Tibial artery (tissue), 4 donors: ENCODE data around the gene UBR7.

ENCODE experiments used
- DNase-seq, 2 donors: peaks; one replicate each; pipeline ENCODE4 v3.0.0-alpha.2; 2019
- H3K27ac ChIP-seq, 2 donors: fragments of 200-600 bp; sonication (generic) in 1 of 2; 1 replicate in 1 of 2; 2 replicates in 1 of 2; pipeline ENCODE4 v1.5.1; 2018 to 2019; ENCODE audit warnings: mild to moderate bottlenecking in 1 of 2
- H3K27me3 ChIP-seq, 2 donors: fragments of 200-600 bp; sonication (generic) in 1 of 2; one replicate each; pipeline versions ENCODE4 v1.5.1 to v1.6.0; 2016 to 2019
- H3K36me3 ChIP-seq, 3 donors: fragments of 200-600 bp; sonication (generic) in 2 of 3; one replicate each; pipeline ENCODE4 v1.5.1; 2016 to 2019; ENCODE audit warnings: mild to moderate bottlenecking in 2 of 3
- H3K4me1 ChIP-seq, 4 donors: fragments of 200-600 bp; sonication (generic) in 2 of 4; 1 replicate in 3 of 4; 2 replicates in 1 of 4; pipeline ENCODE4 v1.5.1; 2016 to 2019
- H3K4me3 ChIP-seq, 2 donors: fragments of 200-600 bp; sonication (generic) in 1 of 2; 1 replicate in 1 of 2; 2 replicates in 1 of 2; pipeline ENCODE4 v1.5.1; 2018 to 2019; ENCODE audit warnings: mild to moderate bottlenecking in 2 of 2
- H3K9me3 ChIP-seq, 3 donors: fragments of 200-600 bp; sonication (generic) in 1 of 3; one replicate each; pipeline ENCODE4 v1.5.1; 2016 to 2019
- intact Hi-C: fragments of 100-400 bp; cut with DNase I; formaldehyde crosslinking; loops from one replicate; pipeline ENCODE4 v1.15.0; 2023; ENCODE audit warnings: low total_unique reads
- TF ChIP-seq, protein P1 (sequence below), 2 experiments: fragments of 200-600 bp in 1 of 2; fragments of 450-650 bp in 1 of 2; IDR thresholded peaks; one replicate each; pipeline ENCODE4 v1.5.1; 2017 to 2019; ENCODE audit warnings: antibody characterized with exemption in 2 of 2, mild to moderate bottlenecking in 1 of 2, moderate library complexity in 1 of 2

Gene UBR7

DNA sequence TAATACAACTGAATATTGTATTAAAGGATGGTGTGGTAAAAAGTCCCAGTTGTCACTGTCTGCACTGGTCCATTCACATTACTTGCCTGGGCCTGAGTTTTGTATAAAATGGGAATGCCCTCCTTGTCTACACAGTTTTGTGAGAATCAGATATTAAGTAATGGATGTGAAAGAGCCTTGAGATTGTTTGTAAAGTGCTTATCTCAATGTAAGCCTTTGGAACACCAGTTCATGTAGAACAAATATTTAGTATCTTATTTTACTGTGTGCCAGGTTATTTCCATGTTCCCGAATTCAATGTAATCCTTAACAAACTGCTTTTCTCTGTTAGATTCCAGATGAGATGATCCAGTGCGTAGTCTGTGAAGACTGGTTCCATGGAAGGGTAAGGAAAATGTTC, 7.5 kb downstream of the UBR7 start:
- Histone ChIP-seq H3K4me1 (peaks cover 0 to 1% (median 0%) of the 10 kb centered on the region in 4 donors), H3K36me3 (peaks cover 69 to 89% (median 73%) of the 10 kb centered on the region in 3 donors), H3K4me3 (no peak overlapping the region), H3K9me3 (no peaks in the 10 kb centered on the region), H3K27ac (no peak overlapping the region), H3K27me3 (no peaks in the 10 kb centered on the region)
- intact Hi-C loops, result no loop called here
- TF ChIP-seq, protein P1, sequence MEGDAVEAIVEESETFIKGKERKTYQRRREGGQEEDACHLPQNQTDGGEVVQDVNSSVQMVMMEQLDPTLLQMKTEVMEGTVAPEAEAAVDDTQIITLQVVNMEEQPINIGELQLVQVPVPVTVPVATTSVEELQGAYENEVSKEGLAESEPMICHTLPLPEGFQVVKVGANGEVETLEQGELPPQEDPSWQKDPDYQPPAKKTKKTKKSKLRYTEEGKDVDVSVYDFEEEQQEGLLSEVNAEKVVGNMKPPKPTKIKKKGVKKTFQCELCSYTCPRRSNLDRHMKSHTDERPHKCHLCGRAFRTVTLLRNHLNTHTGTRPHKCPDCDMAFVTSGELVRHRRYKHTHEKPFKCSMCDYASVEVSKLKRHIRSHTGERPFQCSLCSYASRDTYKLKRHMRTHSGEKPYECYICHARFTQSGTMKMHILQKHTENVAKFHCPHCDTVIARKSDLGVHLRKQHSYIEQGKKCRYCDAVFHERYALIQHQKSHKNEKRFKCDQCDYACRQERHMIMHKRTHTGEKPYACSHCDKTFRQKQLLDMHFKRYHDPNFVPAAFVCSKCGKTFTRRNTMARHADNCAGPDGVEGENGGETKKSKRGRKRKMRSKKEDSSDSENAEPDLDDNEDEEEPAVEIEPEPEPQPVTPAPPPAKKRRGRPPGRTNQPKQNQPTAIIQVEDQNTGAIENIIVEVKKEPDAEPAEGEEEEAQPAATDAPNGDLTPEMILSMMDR (IDR thresholded peaks at IDR 0.05), result no peak
- no peak for DNase-seq

DNA sequence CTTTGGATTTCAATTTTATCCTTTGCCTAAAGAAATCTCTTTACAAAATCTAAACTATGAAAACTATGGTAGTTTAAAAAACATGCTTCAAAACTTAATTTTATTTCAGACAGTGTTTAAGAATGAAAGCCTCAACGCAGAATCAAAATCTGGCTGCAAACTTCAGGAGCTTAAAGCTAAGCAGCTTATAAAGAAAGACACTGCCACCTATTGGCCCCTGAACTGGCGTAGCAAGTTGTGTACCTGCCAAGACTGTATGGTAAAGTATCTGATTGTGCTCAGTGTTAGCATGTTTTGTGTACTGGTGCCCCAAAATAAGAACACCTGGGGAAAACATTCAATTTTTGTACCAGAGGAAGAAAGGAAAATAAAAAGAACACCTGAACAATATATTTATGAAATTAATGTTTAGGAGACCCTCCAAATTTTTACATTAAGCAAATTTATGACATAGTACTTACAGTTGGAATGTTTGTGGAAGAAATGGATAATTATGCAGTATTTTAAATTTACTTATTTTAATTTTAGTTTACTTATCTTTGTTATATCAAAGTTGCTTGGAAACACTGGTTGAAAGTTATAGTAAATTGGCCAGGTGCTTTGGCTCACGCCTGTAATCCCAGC, 12.2 kb downstream of the UBR7 start:
- Histone ChIP-seq H3K4me3 (no peak overlapping the region), H3K9me3 (no peaks in the 10 kb centered on the region), H3K4me1 (no peaks in the 10 kb centered on the region), H3K36me3 (peaks cover 82 to 98% (median 87%) of the 10 kb centered on the region in 3 donors), H3K27ac (no peak overlapping the region), H3K27me3 (no peaks in the 10 kb centered on the region)
- TF ChIP-seq, protein P1 (IDR thresholded peaks at IDR 0.05), result no peak
- intact Hi-C loops, result no loop called here
- no peak for DNase-seq

DNA sequence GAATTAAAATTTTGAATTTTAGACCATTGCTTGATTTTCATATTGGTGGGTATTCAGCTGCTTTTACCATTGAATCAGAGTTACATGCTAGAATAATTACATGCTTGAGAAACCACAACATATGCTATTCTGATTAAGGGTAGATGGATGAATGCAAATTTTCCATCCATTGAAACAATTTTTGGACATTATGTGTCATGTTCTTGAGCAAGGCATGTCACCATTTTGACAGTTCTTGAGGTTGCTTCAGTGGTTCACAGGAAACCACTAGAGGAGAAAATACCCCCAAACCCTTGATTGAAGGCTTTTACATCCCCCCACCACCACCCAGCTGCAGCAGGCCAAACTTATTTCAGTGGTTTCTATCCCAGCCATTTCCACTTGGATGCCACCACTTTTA, 13.5 kb downstream of the UBR7 start:
- no peak for DNase-seq
- peaks cover 74 to 98% (median 86%) of the 10 kb centered on the region in 3 donors for H3K36me3 ChIP-seq
- no peaks in the 10 kb centered on the region for H3K27me3 ChIP-seq
- H3K9me3 ChIP-seq, result no peaks in the 10 kb centered on the region
- intact Hi-C loops, result no loop called here
- no peaks in the 10 kb centered on the region for H3K4me1 ChIP-seq
- TF ChIP-seq, protein P1 (IDR thresholded peaks at IDR 0.05), result no peak
- no peak overlapping the region for H3K4me3 ChIP-seq
- H3K27ac ChIP-seq, result no peak overlapping the region

DNA sequence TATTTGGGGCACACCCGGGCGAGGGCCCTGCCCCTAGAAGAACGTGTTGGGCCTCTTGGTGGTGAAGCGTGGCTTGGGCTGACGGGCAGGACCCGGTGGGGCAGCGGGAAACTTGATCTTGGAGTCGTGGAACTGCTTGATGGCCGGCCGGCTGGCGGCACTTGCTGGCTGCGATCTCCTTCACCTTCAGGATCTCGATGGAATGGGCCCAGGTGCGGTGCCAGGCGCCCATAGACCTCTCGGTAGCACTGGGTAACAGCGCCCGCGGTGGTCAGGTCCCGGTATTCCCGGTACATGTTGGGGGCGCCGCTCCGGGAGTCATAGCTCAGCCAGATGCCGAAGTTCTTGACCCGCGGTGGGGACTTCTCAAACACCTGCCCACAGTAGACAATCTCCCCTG, 16.5 kb downstream of the UBR7 start:
- H3K9me3 ChIP-seq, result no peaks in the 10 kb centered on the region
- intact Hi-C loops, result no loop called here
- no peak for DNase-seq
- TF ChIP-seq, protein P1 (IDR thresholded peaks at IDR 0.05), result no peak
- no peak overlapping the region for H3K27ac ChIP-seq
- no peak overlapping the region for H3K4me3 ChIP-seq
- H3K36me3 ChIP-seq, result peaks cover 69 to 98% (median 83%) of the 10 kb centered on the region in 3 donors
- no peaks in the 10 kb centered on the region for H3K27me3 ChIP-seq
- H3K4me1 ChIP-seq, result no peaks in the 10 kb centered on the region

DNA sequence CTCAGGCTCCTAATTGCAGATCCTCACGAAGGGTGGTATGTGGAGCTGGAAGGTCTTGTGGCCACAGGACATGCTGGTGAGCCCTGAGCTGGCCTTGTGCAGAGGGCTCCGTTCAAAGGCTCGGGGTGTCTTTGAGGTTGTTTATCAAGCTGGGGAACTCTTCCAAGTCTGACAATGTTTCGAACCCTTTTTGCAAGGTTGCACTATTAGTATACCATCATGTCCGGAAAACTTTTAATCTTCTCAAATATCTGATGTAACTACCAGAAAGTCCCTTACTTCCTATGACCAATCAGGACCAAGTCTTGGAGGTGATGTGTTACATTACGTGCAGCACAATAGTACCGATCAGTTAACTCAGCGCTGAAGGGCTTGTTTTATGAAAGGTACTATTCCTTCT, 21.5 kb downstream of the UBR7 start:
- no peak for DNase-seq
- Histone ChIP-seq H3K4me1 (peaks cover 0 to 16% (median 6%) of the 10 kb centered on the region in 4 donors), H3K27me3 (no peaks in the 10 kb centered on the region), H3K9me3 (no peaks in the 10 kb centered on the region), H3K4me3 (no peak overlapping the region), H3K36me3 (peaks cover 30 to 60% (median 43%) of the 10 kb centered on the region in 3 donors), H3K27ac (no peak overlapping the region)
- TF ChIP-seq, protein P1 (IDR thresholded peaks at IDR 0.05), result no peak
- intact Hi-C loops, result no loop called here
